Heart right ventricle (tissue), 16 donors: Measurements from ENCODE around the gene FOXO3. TPM values are rescaled to one million over a fixed set of nuclear protein-coding genes. Genes with fewer than 3 reads are reported as not detected.

Source experiments
- ATAC-seq, 8 donors: fragments of 200-7000 bp; cut with Tn5 transposase; one replicate each; pipeline ENCODE4 v1.9.1; 2020; ENCODE audit warnings: mild to moderate bottlenecking in 8 of 8, moderate library complexity in 8 of 8, moderate number of reproducible peaks in 1 of 8
- DNase-seq, 2 donors: peaks; one replicate each; pipeline ENCODE4 v3.0.0-alpha.2; 2020
- H3K27ac ChIP-seq, 10 donors: fragments of 200-600 bp; sonication (generic) in 2 of 10; one replicate each; pipeline versions ENCODE4 v1.5.0 to v1.8.0; 2020 to 2022; ENCODE audit warnings: mild to moderate bottlenecking in 3 of 10
- H3K27me3 ChIP-seq, 7 donors: fragments of 200-600 bp; one replicate each; pipeline ENCODE4 v1.8.0; 2021 to 2022; ENCODE audit warnings: mild to moderate bottlenecking in 2 of 7
- H3K36me3 ChIP-seq, 9 donors: fragments of 200-600 bp; sonication (generic) in 1 of 9; one replicate each; pipeline versions ENCODE4 v1.5.0 to v1.8.0; 2020 to 2022; ENCODE audit warnings: mild to moderate bottlenecking in 2 of 9
- H3K4me1 ChIP-seq, 9 donors: fragments of 200-600 bp; sonication (generic) in 1 of 9; one replicate each; pipeline versions ENCODE4 v1.5.0 to v1.8.0; 2020 to 2022; ENCODE audit warnings: mild to moderate bottlenecking in 4 of 9
- H3K4me3 ChIP-seq, 10 donors: fragments of 200-600 bp; sonication (generic) in 2 of 10; one replicate each; pipeline versions ENCODE4 v1.5.0 to v1.8.0; 2020 to 2022; ENCODE audit warnings: mild to moderate bottlenecking in 7 of 10, moderate library complexity in 2 of 10
- H3K9me3 ChIP-seq, 11 donors: fragments of 200-600 bp in 10 of 11; sonication (generic) in 2 of 11; one replicate each; pipeline versions ENCODE4 v1.5.0 to v1.8.0; 2013 to 2022; ENCODE audit warnings: mild to moderate bottlenecking in 2 of 11, control low read depth in 1 of 11, moderate library complexity in 1 of 11
- CTCF ChIP-seq, 9 donors: fragments of 200-600 bp; sonication (generic) in 2 of 9; IDR thresholded peaks; one replicate each; pipeline versions ENCODE4 v1.5.0 to v1.8.0; 2021 to 2022; ENCODE audit warnings: antibody characterized with exemption in 9 of 9, mild to moderate bottlenecking in 5 of 9, moderate library complexity in 1 of 9
- WGBS, 2 donors: extraction: QIAGEN DNeasy Blood & Tissue Kit; methylation state at CpG; one replicate each; pipeline ENCODE4 v1.1.7; 2013; ENCODE audit warnings: inconsistent platforms in 1 of 2; 5-methylcytosine and 5-hydroxymethylcytosine counted together
- intact Hi-C, 10 donors: fragments of 100-400 bp; cut with DNase I; formaldehyde crosslinking; loops; one replicate each; pipeline versions ENCODE4 v1.11.1 to v1.14.2; 2022
- polyA plus RNA-seq, 2 donors: library from polyadenylated mRNA; stranded (reverse); fragments of 200-250 nt; gene quantifications; one replicate each; pipeline ENCODE4 v1.2.3, GENCODE V29; 2013
- total RNA-seq, 10 donors: library from RNA; stranded (reverse); fragmentation: NEBNext Ultra II Directional in 3 of 10; extraction: Animal tissue kit (Norgen Biotek cat#: 25700) in 3 of 10; gene quantifications; one replicate each; pipeline versions ENCODE4 v1.2.1 to v1.2.4, GENCODE V29; 2021 to 2023
- donor health status: Arrhythmogenic right ventricular cardiomyopathy.
- donor health status: ischemic (EF 13 %, LVEDD 7.1; RV severe dilation, severe dysfunction).
- donor health status: healthy with polysubstance abuse.
- donor health status: DM: no; HTN: yes; CAD: no.
- donor health status: DM: no; HTN: no; CAD: no.
- donor health status: ischemic (EF 25% LVEDD 6.9; RV normal size, moderate dysfunction).
- donor health status: ischemic (EF 25% LVEDD 5.7; RV mildly dilated, moderate dysfunction).
- donor health status: healthy.
- donor health status: DM: yes; HTN: yes; CAD: no.
- donor health status: Ischemic cardiomyopathy.
- donor health status: ischemic (EF 35%, LVEDD 5.7; RV mildly dilated, moderate dysfunction).
- donor health status: nonischemic (EF 11% LVEDD 7.7; RV severe dilation, severe dysfunction).
- donor health status: DM: yes; HTN: yes; CAD: no.
- donor health status: PGD.
- donor health status: ischemic (EF 29% LVEDD 5.4; RV normal size, mild dysfunction).
- donor health status: nonischemic (EF 23%, LVEDD 6.1; RV moderate dilation, normal function).

Gene FOXO3
- total and polyA plus RNA-seq, 12 donors, result 16.8 to 52.6 (median 37.0) TPM

DNA sequence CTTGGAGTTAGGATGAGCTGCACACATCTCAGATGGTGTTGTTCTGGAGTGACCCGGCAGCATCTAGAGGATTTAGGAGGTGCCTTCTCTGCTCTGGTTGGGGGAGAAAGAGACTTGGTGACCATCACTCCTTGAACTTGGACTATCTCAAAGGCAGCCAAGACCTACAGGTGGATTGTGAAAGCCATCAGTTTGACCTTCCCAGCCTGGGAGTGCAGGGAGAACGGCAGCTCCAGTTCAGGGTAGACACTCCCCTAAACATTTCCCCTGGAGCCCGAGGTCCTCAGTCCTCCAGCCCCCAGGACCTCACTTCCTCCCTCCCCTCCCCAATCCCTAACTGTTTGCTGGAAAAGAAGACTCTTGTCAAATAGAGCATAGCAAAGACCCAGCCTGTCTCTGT, 158.8 kb downstream of the FOXO3 start:
- 83 to 89% methylated on average over 3 of the region's 3 CpGs for WGBS, 2 donors
- intact Hi-C loops, result no loop called here
- peaks cover 0 to 14% (median 10%) of the 10 kb centered on the region in 11 donors for H3K9me3 ChIP-seq
- no peak for TF ChIP-seq CTCF (IDR thresholded peaks at IDR 0.05)
- no peak overlapping the region for H3K27ac ChIP-seq
- H3K4me3 ChIP-seq, result no peak overlapping the region
- H3K27me3 ChIP-seq, result no peaks in the 10 kb centered on the region
- H3K4me1 ChIP-seq, result peaks cover 0 to 19% (median 5%) of the 10 kb centered on the region in 9 donors
- H3K36me3 ChIP-seq, result no peaks in the 10 kb centered on the region
- ATAC-seq, result no peak
- DNase-seq, result no peak

DNA sequence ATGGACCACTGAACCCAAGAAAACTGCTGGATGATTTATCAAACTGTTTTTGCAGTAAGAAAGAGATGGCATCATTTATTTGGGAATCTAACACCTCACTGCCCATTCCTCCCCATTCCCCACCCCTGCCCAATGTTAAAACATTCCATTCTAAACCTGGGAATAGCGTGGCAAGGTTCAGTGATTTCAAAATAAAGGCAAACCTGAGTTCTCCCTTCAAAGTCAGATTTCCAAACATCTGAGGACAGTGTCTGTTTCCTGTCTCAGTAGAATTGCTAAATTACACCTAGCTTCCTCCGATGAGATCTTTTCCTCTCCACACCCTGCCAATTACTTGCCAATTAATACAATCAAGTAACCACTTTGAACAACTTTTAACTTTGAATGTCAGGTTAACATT, 160.1 kb downstream of the FOXO3 start:
- Histone ChIP-seq H3K27ac (no peak overlapping the region), H3K36me3 (no peaks in the 10 kb centered on the region), H3K4me3 (no peak overlapping the region), H3K4me1 (peaks cover 0 to 11% (median 0%) of the 10 kb centered on the region in 9 donors), H3K27me3 (no peaks in the 10 kb centered on the region), H3K9me3 (peaks cover 0 to 15% (median 10%) of the 10 kb centered on the region in 11 donors)
- ATAC-seq (no peak), DNase-seq (no peak)
- intact Hi-C loops, result no loop called here
- no peak for TF ChIP-seq CTCF (IDR thresholded peaks at IDR 0.05)
- 48 to 72% methylated on average over 2 of the region's 2 CpGs for WGBS, 2 donors

GRCh38 chr6:108721286-108721685, 160.6 kb downstream of the FOXO3 start:
- no peak overlapping the region for H3K4me3 ChIP-seq
- ATAC-seq (no peak), DNase-seq (no peak)
- no peaks in the 10 kb centered on the region for H3K27me3 ChIP-seq
- peaks cover 0 to 11% (median 0%) of the 10 kb centered on the region in 9 donors for H3K4me1 ChIP-seq
- H3K9me3 ChIP-seq, result peaks cover 0 to 15% (median 10%) of the 10 kb centered on the region in 11 donors
- TF ChIP-seq CTCF (IDR thresholded peaks at IDR 0.05), result no peak
- no peaks in the 10 kb centered on the region for H3K36me3 ChIP-seq
- intact Hi-C loops, result no loop called here
- WGBS, 2 donors, result 53 to 61% methylated on average over 5 of the region's 5 CpGs
- H3K27ac ChIP-seq, result no peak overlapping the region

GRCh38 chr6:108723594-108723993, 162.9 kb downstream of the FOXO3 start:
- ATAC-seq, result no peak
- intact Hi-C loops, result no loop called here
- WGBS, 2 donors, result 98 to 100% methylated on average over 1 of the region's 1 CpG

More at GRCh38 chr6:108723594-108723993, 162.9 kb downstream of the FOXO3 start:
- Histone ChIP-seq H3K9me3 (peaks cover 0 to 15% (median 10%) of the 10 kb centered on the region in 11 donors), H3K27ac (no peak overlapping the region), H3K4me1 (peaks cover 0 to 11% (median 0%) of the 10 kb centered on the region in 9 donors), H3K4me3 (no peak overlapping the region), H3K36me3 (no peaks in the 10 kb centered on the region), H3K27me3 (no peaks in the 10 kb centered on the region)
- TF ChIP-seq CTCF (IDR thresholded peaks at IDR 0.05), result no peak
- DNase-seq, result no peak
